KG1 (cell line): ENCODE data around the gene STK40.

Experiments
- DNase-seq: peaks from one replicate; lab custom pipeline; 2025; lab: John Stamatoyannopoulos, UW

The STK40 gene

GRCh38 chr1:36309397-36309796, 76.3 kb downstream of the STK40 start:
- DNase-seq, result no peak

GRCh38 chr1:36307601-36308330, 78.0 kb downstream of the STK40 start:
- no peak for DNase-seq

- DNase-seq, result no peak
Measured at GRCh38 chr1:36306902-36307456, 78.7 kb downstream of the STK40 start.

GRCh38 chr1:36306210-36306901, 79.4 kb downstream of the STK40 start, which contains the start of gene SH3D21:
Gene SH3D21, plus strand, starts transcription at chr1:36306368. Its CDS starts 53 bp downstream, at chr1:36306421.
- DNase-seq, result no peak

GRCh38 chr1:36305915-36306209, 79.9 kb downstream of the STK40 start:
- no peak for DNase-seq

GRCh38 chr1:36304970-36305914, 80.5 kb downstream of the STK40 start:
- no peak for DNase-seq

- no peak for DNase-seq
Measured at GRCh38 chr1:36304521-36304920, 81.2 kb downstream of the STK40 start.

- no peak for DNase-seq
Measured at GRCh38 chr1:36303650-36304360, 81.9 kb downstream of the STK40 start.

- DNase-seq, result no peak
Measured at GRCh38 chr1:36303244-36303643, 82.5 kb downstream of the STK40 start.

- no peak for DNase-seq
Measured at GRCh38 chr1:36301220-36301619, 84.5 kb downstream of the STK40 start.

GRCh38 chr1:36300526-36300925, 85.2 kb downstream of the STK40 start:
- no peak for DNase-seq

GRCh38 chr1:36298640-36299039, 87.1 kb downstream of the STK40 start:
- DNase-seq, result no peak

- DNase-seq, result no peak
Measured at GRCh38 chr1:36297062-36297461, 88.7 kb downstream of the STK40 start.

- no peak for DNase-seq
Measured at GRCh38 chr1:36295390-36295789, 90.3 kb downstream of the STK40 start.
